Neuronal stem cell (in vitro differentiated cells): Measurements from ENCODE around the gene DNM3.

Experiments
- DNase-seq: peaks from one replicate; pipeline ENCODE4 v3.0.0-alpha.2; 2013; ENCODE audit warnings: low spot score
- H2AFZ ChIP-seq: one replicate; pipeline ENCODE4 v1.6.1; 2013; ENCODE audit warnings: mild to moderate bottlenecking, low read length, inconsistent platforms
- H2AK5ac ChIP-seq: 2 replicates; pipeline ENCODE4 v1.6.1; 2013; ENCODE audit warnings: low read depth, mild to moderate bottlenecking, inconsistent platforms, low read length, moderate library complexity, mixed read lengths
- H2BK120ac ChIP-seq: 2 replicates; pipeline ENCODE4 v1.6.1; 2013; ENCODE audit warnings: low read depth, mild to moderate bottlenecking, inconsistent platforms, low read length, moderate library complexity, mixed read lengths
- H2BK12ac ChIP-seq: one replicate; pipeline ENCODE4 v1.6.1; 2013; ENCODE audit warnings: low read length, inconsistent platforms
- H2BK15ac ChIP-seq: 2 replicates; pipeline ENCODE4 v1.6.1; 2013; ENCODE audit warnings: mild to moderate bottlenecking, low read length, inconsistent platforms, mixed read lengths
- H2BK5ac ChIP-seq: one replicate; pipeline ENCODE4 v1.6.1; 2013; ENCODE audit warnings: inconsistent platforms, mild to moderate bottlenecking, low read length, moderate library complexity
- H3K14ac ChIP-seq: one replicate; pipeline ENCODE4 v1.6.1; 2013; ENCODE audit warnings: low read length, inconsistent platforms
- H3K18ac ChIP-seq: 2 replicates; pipeline ENCODE4 v1.6.1; 2013; ENCODE audit warnings: low read length, inconsistent platforms
- H3K23ac ChIP-seq: 2 replicates; pipeline ENCODE4 v1.6.1; 2013; ENCODE audit warnings: low read depth, mild to moderate bottlenecking, mixed read lengths, low read length, inconsistent platforms; ENCODE audit not compliant: poor library complexity
- H3K27ac ChIP-seq: replicated peaks from 3 replicates; pipeline ENCODE4 v1.5.1; 2013; ENCODE audit warnings: low read length, inconsistent platforms
- H3K27me3 ChIP-seq, 3 experiments: 2 replicates each; pipeline ENCODE4 v1.6.1; 2013; ENCODE audit warnings: low read length in 3 of 3, mild to moderate bottlenecking in 2 of 3, inconsistent platforms in 1 of 3, low read depth in 1 of 3, mixed read lengths in 1 of 3, moderate library complexity in 1 of 3; ENCODE audit not compliant: control insufficient read depth in 3 of 3, insufficient read depth in 3 of 3
- H3K36me3 ChIP-seq, 2 donors: replicated peaks in 1 of 2; 2 replicates each; pipeline ENCODE4 v1.6.1; 2013; ENCODE audit warnings: low read length in 2 of 2; ENCODE audit not compliant: control insufficient read depth in 2 of 2, insufficient read depth in 2 of 2
- H3K4ac ChIP-seq: 2 replicates; pipeline ENCODE4 v1.6.1; 2013; ENCODE audit warnings: inconsistent platforms, mild to moderate bottlenecking, low read length, moderate library complexity
- H3K4me1 ChIP-seq, 2 donors: 1 replicate in 1 of 2; 2 replicates in 1 of 2; pipeline ENCODE4 v1.6.1; 2013; ENCODE audit warnings: low read length in 2 of 2, low read depth in 1 of 2; ENCODE audit not compliant: control insufficient read depth in 2 of 2, insufficient read depth in 1 of 2
- H3K4me2 ChIP-seq: one replicate; pipeline ENCODE4 v1.6.1; 2013; ENCODE audit warnings: mild to moderate bottlenecking, low read length, inconsistent platforms; ENCODE audit not compliant: insufficient read depth, poor library complexity, severe bottlenecking
- H3K4me3 ChIP-seq, 2 donors: 2 replicates each; pipeline ENCODE4 v1.5.1; 2013; ENCODE audit warnings: low read length in 2 of 2, mild to moderate bottlenecking in 2 of 2, inconsistent platforms in 1 of 2, moderate library complexity in 1 of 2
- H3K79me1 ChIP-seq: one replicate; pipeline ENCODE4 v1.6.1; 2013; ENCODE audit warnings: low read depth, mild to moderate bottlenecking, inconsistent platforms, low read length, moderate library complexity
- H3K9ac ChIP-seq: one replicate; pipeline ENCODE4 v1.6.1; 2013; ENCODE audit warnings: mild to moderate bottlenecking, low read depth, low read length, inconsistent platforms; ENCODE audit not compliant: poor library complexity
- H3K9me3 ChIP-seq, 2 donors: replicated peaks in 1 of 2; 2 replicates each; pipeline versions ENCODE3 to v1.6.1; 2013; ENCODE audit warnings: low read length in 2 of 2, mild to moderate bottlenecking in 2 of 2, inconsistent platforms in 1 of 2, low read depth in 1 of 2, mixed read lengths in 1 of 2, moderate library complexity in 1 of 2; ENCODE audit not compliant: control insufficient read depth in 2 of 2, insufficient read depth in 1 of 2
- H4K8ac ChIP-seq: one replicate; pipeline ENCODE4 v1.6.1; 2013; ENCODE audit warnings: low read depth, mild to moderate bottlenecking, inconsistent platforms, low read length, moderate library complexity
- H4K91ac ChIP-seq: one replicate; pipeline ENCODE4 v1.6.1; 2013; ENCODE audit warnings: low read length, low read depth, mild to moderate bottlenecking, inconsistent platforms; ENCODE audit not compliant: poor library complexity
- WGBS, 2 donors: extraction: QIAGEN DNeasy Blood & Tissue Kit; methylation state at CpG; one replicate each; pipeline ENCODE4 v1.1.7; 2013; ENCODE audit warnings: missing lambda C conversion rate in 2 of 2, mixed read lengths in 1 of 2; ENCODE audit not compliant: insufficient read length in 2 of 2, insufficient replicate concordance in 1 of 2; ENCODE audit errors: extremely low coverage in 2 of 2; 5-methylcytosine and 5-hydroxymethylcytosine counted together

DNM3 gene

DNA sequence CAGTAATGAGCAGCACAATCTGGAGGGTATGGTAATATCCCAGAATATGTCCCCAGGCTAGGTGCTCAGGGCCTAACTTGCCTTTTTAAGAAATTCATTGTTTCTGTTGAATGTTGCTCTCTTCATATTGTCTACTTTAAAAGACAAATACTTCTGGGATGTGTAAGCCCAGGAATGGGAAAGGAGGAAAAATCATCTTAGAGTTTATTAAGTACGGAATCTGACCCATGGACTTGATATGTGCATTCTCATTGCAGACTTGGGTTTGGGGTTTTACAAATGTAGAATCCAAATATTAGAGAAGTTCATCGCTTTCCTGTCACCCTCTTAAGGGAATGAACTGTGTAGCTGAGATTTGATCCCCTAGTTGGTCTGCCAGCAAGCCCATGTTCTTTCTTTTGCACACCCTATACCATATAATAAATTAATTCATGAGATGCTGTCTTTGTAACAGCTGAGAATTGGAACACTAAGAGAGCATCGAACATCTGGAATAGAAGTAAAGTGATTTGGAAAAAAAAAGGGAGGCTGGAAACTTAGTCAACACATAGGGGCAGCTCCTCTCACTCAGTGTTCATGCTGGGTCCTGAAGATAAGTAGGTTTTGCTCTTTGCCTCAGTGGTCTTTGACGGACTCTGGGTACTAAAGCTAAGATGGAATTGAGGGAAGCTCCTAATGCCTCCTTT, 343.4 kb downstream of the DNM3 start:
- Histone ChIP-seq H3K79me1 (peaks cover 2% of the 10 kb centered on the region), H2BK12ac (no peak overlapping the region), H3K4me1 (no peaks in the 10 kb centered on the region), H4K8ac (no peak overlapping the region), H3K4ac (no peak overlapping the region), H2BK5ac (no peak overlapping the region), H3K27me3 (no peaks in the 10 kb centered on the region), H4K91ac (no peak overlapping the region), H3K4me3 (no peak overlapping the region), H2AFZ (peak overlapping the region; percentile 24), H2BK120ac (no peak overlapping the region), H3K27ac (no peak overlapping the region), H3K14ac (no peak overlapping the region), H3K9ac (no peak overlapping the region), H3K4me2 (no peak overlapping the region), H3K23ac (no peak overlapping the region), H3K9me3 (no peaks in the 10 kb centered on the region), H2BK15ac (no peak overlapping the region), H2AK5ac (no peak overlapping the region), H3K18ac (no peak overlapping the region), H3K36me3 (no peaks in the 10 kb centered on the region)
- no peak for DNase-seq
- WGBS, 2 donors = no CpG with 5 or more reads among the region's 4 CpGs

DNA sequence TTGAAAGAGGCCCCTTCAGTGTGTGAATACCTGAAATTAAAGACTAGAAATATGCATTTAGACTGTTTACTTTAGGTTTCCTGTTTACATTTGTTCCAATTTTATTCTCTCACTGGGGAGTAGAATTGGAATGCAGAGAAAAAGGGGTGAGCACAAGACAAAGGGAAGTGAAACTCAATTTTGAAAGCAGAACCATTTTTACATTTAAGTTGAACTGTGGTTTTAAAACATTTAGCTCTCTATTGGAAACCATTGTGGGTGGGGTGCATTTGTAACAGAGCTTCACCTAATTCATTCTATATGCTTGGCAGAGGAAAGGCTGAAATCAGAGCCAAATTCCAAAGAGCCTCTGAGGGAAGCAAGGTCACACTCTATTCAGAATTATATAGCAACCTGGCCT, 343.9 kb downstream of the DNM3 start:
- DNase-seq = no peak
- Histone ChIP-seq H2BK5ac (no peak overlapping the region), H3K23ac (no peak overlapping the region), H3K4me3 (no peak overlapping the region), H2AK5ac (no peak overlapping the region), H3K4me1 (no peaks in the 10 kb centered on the region), H4K8ac (no peak overlapping the region), H3K9ac (no peak overlapping the region), H3K27ac (no peak overlapping the region), H3K18ac (no peak overlapping the region), H3K4ac (no peak overlapping the region), H2BK15ac (no peak overlapping the region), H2BK120ac (no peak overlapping the region), H3K27me3 (no peaks in the 10 kb centered on the region), H2AFZ (peak overlapping the region; percentile 24), H4K91ac (no peak overlapping the region), H2BK12ac (no peak overlapping the region), H3K79me1 (peaks cover 2% of the 10 kb centered on the region), H3K36me3 (no peaks in the 10 kb centered on the region), H3K4me2 (no peak overlapping the region), H3K9me3 (no peaks in the 10 kb centered on the region), H3K14ac (no peak overlapping the region)

DNA sequence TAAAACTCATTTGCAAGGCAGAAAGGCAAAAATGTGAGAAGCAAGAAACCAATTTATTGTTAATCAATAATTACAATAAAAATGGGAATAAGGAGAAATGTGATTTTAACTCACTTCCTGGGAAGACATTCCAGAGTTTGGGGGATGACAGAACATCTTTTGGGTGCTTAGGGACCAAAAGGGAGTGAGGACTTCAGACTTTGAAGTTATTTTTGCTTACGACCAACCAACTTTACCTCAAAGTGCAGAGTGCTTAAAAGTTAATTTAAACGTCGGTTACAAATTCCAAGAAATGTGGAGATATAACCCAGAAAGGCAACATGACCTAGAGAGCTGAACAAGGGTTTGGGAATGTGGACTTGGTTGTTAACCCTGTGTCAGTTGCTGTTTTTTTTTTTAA, 344.7 kb downstream of the DNM3 start:
- Histone ChIP-seq H3K4me1 (no peaks in the 10 kb centered on the region), H2AK5ac (no peak overlapping the region), H2BK12ac (no peak overlapping the region), H2AFZ (no peak overlapping the region), H3K14ac (no peak overlapping the region), H2BK120ac (no peak overlapping the region), H2BK5ac (no peak overlapping the region), H4K91ac (no peak overlapping the region), H3K23ac (no peak overlapping the region), H3K9ac (no peak overlapping the region), H3K36me3 (no peaks in the 10 kb centered on the region), H4K8ac (no peak overlapping the region), H3K4ac (no peak overlapping the region), H3K27me3 (no peaks in the 10 kb centered on the region), H3K27ac (no peak overlapping the region), H3K18ac (no peak overlapping the region), H2BK15ac (no peak overlapping the region), H3K4me3 (no peak overlapping the region), H3K9me3 (no peaks in the 10 kb centered on the region), H3K79me1 (peaks cover 2% of the 10 kb centered on the region), H3K4me2 (no peak overlapping the region)
- no peak for DNase-seq
- WGBS, 2 donors = no CpG with 5 or more reads among the region's 3 CpGs

DNA sequence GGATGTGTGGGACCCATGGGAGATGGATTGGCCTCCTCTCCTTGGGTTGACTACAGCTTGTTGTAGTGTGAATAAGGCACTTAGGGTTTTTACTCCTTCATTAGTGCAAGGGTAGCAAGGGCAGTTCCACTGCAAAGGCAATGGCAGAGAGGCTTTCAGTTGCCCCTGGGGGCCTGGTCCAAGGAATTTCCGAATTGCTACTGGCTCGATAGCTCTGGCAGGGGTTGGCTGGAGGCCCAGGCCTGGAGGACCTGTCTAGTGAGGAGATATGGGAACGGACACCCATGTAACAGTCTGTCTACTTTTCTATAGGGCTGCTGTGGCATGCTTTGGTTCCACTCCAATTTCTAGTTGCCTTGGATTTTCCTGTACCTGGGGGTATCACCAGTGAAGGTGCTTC, 360.3 kb downstream of the DNM3 start:
- no peak overlapping the region for H3K23ac ChIP-seq
- no peak overlapping the region for H3K4me3 ChIP-seq
- no peak overlapping the region for H3K27ac ChIP-seq
- H2AK5ac ChIP-seq = no peak overlapping the region
- no peaks in the 10 kb centered on the region for H3K27me3 ChIP-seq
- H2BK12ac ChIP-seq = no peak overlapping the region
- no peak overlapping the region for H2BK15ac ChIP-seq
- no peak overlapping the region for H3K4ac ChIP-seq
- DNase-seq = no peak
- H3K36me3 ChIP-seq = no peaks in the 10 kb centered on the region
- peaks cover 0 to 2% of the 10 kb centered on the region in 2 donors for H3K4me1 ChIP-seq
- peak overlapping the region; percentile 27 for H3K18ac ChIP-seq
- H4K8ac ChIP-seq = no peak overlapping the region
- H2BK120ac ChIP-seq = no peak overlapping the region
- WGBS, 2 donors = no CpG with 5 or more reads among the region's 3 CpGs
- H3K14ac ChIP-seq = no peak overlapping the region
- H3K4me2 ChIP-seq = no peak overlapping the region
- no peaks in the 10 kb centered on the region for H3K79me1 ChIP-seq
- H2BK5ac ChIP-seq = no peak overlapping the region
- no peak overlapping the region for H3K9ac ChIP-seq
- H3K9me3 ChIP-seq = no peaks in the 10 kb centered on the region
- no peak overlapping the region for H2AFZ ChIP-seq
- H4K91ac ChIP-seq = no peak overlapping the region
